Measurements from ENCODE around the gene CSF2. TPM values are rescaled to one million over a fixed set of nuclear protein-coding genes. Genes with fewer than 3 reads are reported as not detected.

Gene CSF2
- total RNA-seq, 4 donors from 2014 or later, result not detected

DNA sequence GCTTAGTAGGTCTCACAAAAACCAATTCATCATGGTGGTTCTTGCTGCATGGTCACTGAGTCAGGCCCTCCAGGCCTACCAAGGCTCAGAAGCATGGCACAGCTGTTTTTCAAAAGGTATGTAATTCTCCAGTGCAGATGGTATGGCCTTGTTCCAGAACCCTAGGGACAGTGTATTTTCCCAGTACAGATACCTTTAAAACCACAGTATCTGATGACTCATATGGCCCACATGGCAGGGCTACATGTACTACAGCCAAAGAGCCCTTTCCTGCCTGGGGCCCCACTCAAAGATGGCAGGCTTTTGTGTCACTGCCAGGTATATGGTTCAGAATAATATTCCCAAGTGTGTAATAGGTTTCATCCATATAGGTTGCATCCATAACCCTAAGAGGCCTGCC is 16.5 kb downstream of the CSF2 start:
- DNase-seq (no peak), ATAC-seq (no peak)
- H3K27ac ChIP-seq, result no peak overlapping the region
- no peaks in the 10 kb centered on the region for H3K9me3 ChIP-seq
- no peaks in the 10 kb centered on the region for H3K36me3 ChIP-seq
- in situ Hi-C loops (cut with MboI; ENCODE audit: low sequenced_read_pairs in 4 of 4), result no loop called here
- TF ChIP-seq, protein P1, sequence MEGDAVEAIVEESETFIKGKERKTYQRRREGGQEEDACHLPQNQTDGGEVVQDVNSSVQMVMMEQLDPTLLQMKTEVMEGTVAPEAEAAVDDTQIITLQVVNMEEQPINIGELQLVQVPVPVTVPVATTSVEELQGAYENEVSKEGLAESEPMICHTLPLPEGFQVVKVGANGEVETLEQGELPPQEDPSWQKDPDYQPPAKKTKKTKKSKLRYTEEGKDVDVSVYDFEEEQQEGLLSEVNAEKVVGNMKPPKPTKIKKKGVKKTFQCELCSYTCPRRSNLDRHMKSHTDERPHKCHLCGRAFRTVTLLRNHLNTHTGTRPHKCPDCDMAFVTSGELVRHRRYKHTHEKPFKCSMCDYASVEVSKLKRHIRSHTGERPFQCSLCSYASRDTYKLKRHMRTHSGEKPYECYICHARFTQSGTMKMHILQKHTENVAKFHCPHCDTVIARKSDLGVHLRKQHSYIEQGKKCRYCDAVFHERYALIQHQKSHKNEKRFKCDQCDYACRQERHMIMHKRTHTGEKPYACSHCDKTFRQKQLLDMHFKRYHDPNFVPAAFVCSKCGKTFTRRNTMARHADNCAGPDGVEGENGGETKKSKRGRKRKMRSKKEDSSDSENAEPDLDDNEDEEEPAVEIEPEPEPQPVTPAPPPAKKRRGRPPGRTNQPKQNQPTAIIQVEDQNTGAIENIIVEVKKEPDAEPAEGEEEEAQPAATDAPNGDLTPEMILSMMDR (IDR thresholded peaks at IDR 0.05 in 4 of 5, conservative IDR thresholded peaks at IDR 0.05 in 1 of 5), result no peak
- no peak for TF ChIP-seq POLR2A (IDR thresholded peaks at IDR 0.05)
- peaks cover 0 to 5% of the 10 kb centered on the region in 2 donors for H3K4me1 ChIP-seq
- no peak overlapping the region for H3K4me3 ChIP-seq
- intact Hi-C loops (cut with DNase I; ENCODE audit: low total_unique reads), result no loop called here
- H3K27me3 ChIP-seq, result no peaks in the 10 kb centered on the region

DNA sequence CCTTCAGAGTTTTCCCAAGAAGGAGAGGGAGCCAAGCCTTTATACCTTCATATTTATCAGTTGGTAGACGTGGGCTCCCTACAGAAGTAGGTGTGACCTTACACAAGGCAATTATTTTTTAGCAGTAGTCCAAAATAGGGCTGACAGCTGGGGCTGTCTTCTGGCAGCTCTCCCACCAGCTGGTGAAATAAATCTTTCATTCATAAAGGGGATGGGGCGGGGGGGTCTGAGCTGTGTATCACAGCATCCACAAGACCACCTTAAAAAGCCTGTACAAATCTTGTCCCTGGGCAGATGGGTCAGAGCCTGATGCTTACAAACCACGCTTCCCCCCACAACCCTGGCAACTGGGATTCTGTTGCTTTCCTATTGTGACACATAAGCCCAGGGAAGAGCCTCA is 19.7 kb downstream of the CSF2 start:
- intact Hi-C loops (cut with DNase I; ENCODE audit: low total_unique reads) (no loop called here), in situ Hi-C loops (cut with MboI; ENCODE audit: low sequenced_read_pairs in 4 of 4) (no loop called here)
- DNase-seq (no peak), ATAC-seq (no peak)
- TF ChIP-seq POLR2A (IDR thresholded peaks at IDR 0.05), result no peak
- TF ChIP-seq, protein P1 (IDR thresholded peaks at IDR 0.05 in 4 of 5, conservative IDR thresholded peaks at IDR 0.05 in 1 of 5), result no peak
- H3K9me3 ChIP-seq, result no peaks in the 10 kb centered on the region
- no peaks in the 10 kb centered on the region for H3K4me1 ChIP-seq
- H3K27me3 ChIP-seq, result no peaks in the 10 kb centered on the region
- H3K4me3 ChIP-seq, result no peak overlapping the region
- no peaks in the 10 kb centered on the region for H3K36me3 ChIP-seq
- no peak overlapping the region for H3K27ac ChIP-seq

DNA sequence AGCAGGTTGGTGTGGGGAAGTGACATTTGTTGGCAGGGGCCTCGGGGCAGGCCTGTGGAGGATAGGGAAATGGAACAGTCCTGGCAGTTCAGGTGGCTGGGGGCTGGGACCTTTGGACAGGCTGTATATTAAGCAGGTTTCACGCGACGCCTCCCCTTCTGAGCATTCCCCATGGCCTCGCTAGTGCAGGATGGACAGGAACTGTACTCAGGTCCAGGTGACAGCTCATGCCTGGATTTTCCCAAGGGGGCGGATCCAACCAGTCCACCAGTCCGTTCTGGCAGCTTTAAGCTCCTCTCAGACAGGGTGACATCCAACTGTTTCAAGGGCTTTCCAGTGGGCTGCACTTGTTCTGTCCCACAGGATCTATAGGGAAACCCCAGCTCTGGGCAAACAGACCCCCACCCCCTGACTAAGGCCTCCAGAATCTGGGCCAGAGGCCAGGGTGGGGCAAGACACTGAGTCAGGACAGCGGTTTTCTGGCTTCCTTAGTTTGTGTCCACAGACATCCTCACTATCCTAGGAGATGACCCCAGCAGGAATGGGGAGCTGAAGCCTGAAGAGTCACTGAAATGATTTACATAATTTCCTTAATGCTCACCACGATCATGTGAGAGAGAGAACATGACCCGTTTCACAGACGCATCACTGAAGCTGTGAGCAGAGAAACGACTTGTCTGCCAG is 20.9 kb downstream of the CSF2 start:
- DNase-seq (no peak), ATAC-seq (no peak)
- Histone ChIP-seq H3K4me1 (no peaks in the 10 kb centered on the region), H3K27me3 (no peaks in the 10 kb centered on the region), H3K9me3 (no peaks in the 10 kb centered on the region), H3K27ac (no peak overlapping the region), H3K36me3 (no peaks in the 10 kb centered on the region), H3K4me3 (no peak overlapping the region)
- in situ Hi-C loops (cut with MboI; ENCODE audit: low sequenced_read_pairs in 4 of 4), result no loop called here
- intact Hi-C loops (cut with DNase I; ENCODE audit: low total_unique reads), result no loop called here
- TF ChIP-seq, protein P1 (IDR thresholded peaks at IDR 0.05 in 4 of 5, conservative IDR thresholded peaks at IDR 0.05 in 1 of 5), result no peak
- TF ChIP-seq POLR2A (IDR thresholded peaks at IDR 0.05), result no peak

DNA sequence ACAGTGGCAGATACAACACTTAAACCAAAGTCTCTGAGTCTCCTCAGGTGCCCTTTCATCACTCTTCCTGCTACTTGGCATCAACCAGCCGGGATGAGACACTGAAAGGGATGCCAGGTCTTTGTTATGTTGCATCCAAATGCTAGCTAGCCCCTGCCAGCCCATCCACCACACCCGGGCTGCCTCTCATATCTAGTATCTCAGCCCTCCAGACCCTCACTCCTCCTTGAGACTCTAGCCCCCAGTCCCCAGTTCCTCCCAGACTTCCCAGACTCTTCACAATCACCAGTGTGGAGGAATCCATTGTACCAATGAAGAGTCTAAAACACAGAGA is 21.5 kb downstream of the CSF2 start:
- no peaks in the 10 kb centered on the region for H3K36me3 ChIP-seq
- no peaks in the 10 kb centered on the region for H3K9me3 ChIP-seq
- no peaks in the 10 kb centered on the region for H3K27me3 ChIP-seq
- TF ChIP-seq, protein P1 (IDR thresholded peaks at IDR 0.05 in 4 of 5, conservative IDR thresholded peaks at IDR 0.05 in 1 of 5), result no peak
- no peak for TF ChIP-seq POLR2A (IDR thresholded peaks at IDR 0.05)
- intact Hi-C loops (cut with DNase I; ENCODE audit: low total_unique reads) (no loop called here), in situ Hi-C loops (cut with MboI; ENCODE audit: low sequenced_read_pairs in 4 of 4) (no loop called here)
- DNase-seq (no peak), ATAC-seq (no peak)
- no peak overlapping the region for H3K4me3 ChIP-seq
- H3K27ac ChIP-seq, result no peak overlapping the region
- H3K4me1 ChIP-seq, result no peaks in the 10 kb centered on the region

DNA sequence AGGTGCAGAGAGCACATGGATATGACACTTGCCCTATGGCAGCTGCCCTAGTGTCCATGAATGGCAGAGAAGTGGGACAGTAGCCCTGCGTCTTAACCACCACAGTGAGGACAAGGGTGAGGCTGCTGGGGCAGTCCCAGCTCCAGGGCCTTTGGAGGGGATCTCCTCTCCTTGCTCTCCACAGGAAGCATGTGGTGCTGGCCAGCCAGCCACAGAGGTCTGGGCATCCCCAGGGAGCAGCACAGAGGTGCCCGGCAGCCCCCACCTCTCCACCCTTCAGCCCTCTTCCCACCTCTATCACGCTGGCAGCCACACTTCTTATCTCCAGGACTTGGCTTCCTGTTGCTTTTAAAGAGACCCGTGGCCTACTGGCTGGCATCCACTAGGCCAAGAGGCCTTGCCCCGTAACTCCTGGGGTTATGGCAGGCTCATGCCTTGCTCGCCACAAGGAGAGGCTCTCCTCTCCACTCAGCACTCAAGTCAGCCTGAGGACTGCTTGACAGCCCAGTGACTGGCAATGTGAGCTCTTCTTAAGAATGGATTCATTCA is 21.9 kb downstream of the CSF2 start:
- no peaks in the 10 kb centered on the region for H3K4me1 ChIP-seq
- intact Hi-C loops (cut with DNase I; ENCODE audit: low total_unique reads), result no loop called here
- in situ Hi-C loops (cut with MboI; ENCODE audit: low sequenced_read_pairs in 4 of 4), result no loop called here
- DNase-seq, result no peak
- no peak for ATAC-seq
- TF ChIP-seq, protein P1 (IDR thresholded peaks at IDR 0.05 in 4 of 5, conservative IDR thresholded peaks at IDR 0.05 in 1 of 5), result no peak
- TF ChIP-seq POLR2A (IDR thresholded peaks at IDR 0.05), result no peak
- no peaks in the 10 kb centered on the region for H3K9me3 ChIP-seq
- no peaks in the 10 kb centered on the region for H3K27me3 ChIP-seq
- H3K27ac ChIP-seq, result no peak overlapping the region
- H3K4me3 ChIP-seq, result no peak overlapping the region
- H3K36me3 ChIP-seq, result no peaks in the 10 kb centered on the region
